ENCODE data around the gene GALNT17.

Gene GALNT17

GRCh38 chr7:71404726-71405345 is 272.9 kb downstream of the GALNT17 start:
- no peak for DNase-seq

- no peak for DNase-seq
Measured at GRCh38 chr7:71408271-71408670, 276.3 kb downstream of the GALNT17 start.

- DNase-seq: no peak
Measured at GRCh38 chr7:71409550-71410157, 277.7 kb downstream of the GALNT17 start.

- DNase-seq: no peak
Measured at GRCh38 chr7:71411475-71411874, 279.5 kb downstream of the GALNT17 start.

GRCh38 chr7:71414490-71414889 is 282.5 kb downstream of the GALNT17 start:
- no peak for DNase-seq

GRCh38 chr7:71419546-71420337 is 287.8 kb downstream of the GALNT17 start:
- no peak for DNase-seq

- DNase-seq: no peak
Measured at GRCh38 chr7:71422104-71422503, 290.2 kb downstream of the GALNT17 start.

- no peak for DNase-seq
Measured at GRCh38 chr7:71424166-71425035, 292.5 kb downstream of the GALNT17 start.

- DNase-seq: no peak
Measured at GRCh38 chr7:71429083-71429482, 297.1 kb downstream of the GALNT17 start.

- DNase-seq: no peak
Measured at GRCh38 chr7:71430246-71430645, 298.3 kb downstream of the GALNT17 start.

GRCh38 chr7:71439321-71439720 is 307.4 kb downstream of the GALNT17 start:
- no peak for DNase-seq

GRCh38 chr7:71442492-71443190 is 310.7 kb downstream of the GALNT17 start:
- DNase-seq: no peak

- no peak for DNase-seq
Measured at GRCh38 chr7:71443191-71443530, 311.2 kb downstream of the GALNT17 start.

- no peak for DNase-seq
Measured at GRCh38 chr7:71444130-71444529, 312.2 kb downstream of the GALNT17 start.

GRCh38 chr7:71453630-71454029 is 321.7 kb downstream of the GALNT17 start:
- DNase-seq: no peak

- no peak for DNase-seq
Measured at GRCh38 chr7:71454981-71455380, 323.0 kb downstream of the GALNT17 start.

GRCh38 chr7:71457021-71457420 is 325.1 kb downstream of the GALNT17 start:
- DNase-seq: no peak

- DNase-seq: no peak
Measured at GRCh38 chr7:71457846-71458590, 326.1 kb downstream of the GALNT17 start.

- DNase-seq: no peak
Measured at GRCh38 chr7:71459132-71459531, 327.2 kb downstream of the GALNT17 start.

GRCh38 chr7:71461572-71461971 is 329.6 kb downstream of the GALNT17 start:
- DNase-seq: no peak

GRCh38 chr7:71465741-71466189 is 333.8 kb downstream of the GALNT17 start:
- no peak for DNase-seq
